Activated CD8-positive, alpha-beta memory T cell treated with anti-CD3 and anti-CD28 coated beads, Interleukin-2, amount 50 U/mL, for 24 hours (primary cell): Measurements from ENCODE around the gene KIR2DL4.
"Not testable (repeated sequence)": the region's sequence is repeated elsewhere in the genome, so short reads cannot be mapped to it uniquely, and the experiment has no call there.

Experiments
- DNase-seq: peaks from one replicate; pipeline ENCODE4 v3.0.0-alpha.2; 2020; ENCODE audit errors: extremely low read depth

The KIR2DL4 gene

DNA sequence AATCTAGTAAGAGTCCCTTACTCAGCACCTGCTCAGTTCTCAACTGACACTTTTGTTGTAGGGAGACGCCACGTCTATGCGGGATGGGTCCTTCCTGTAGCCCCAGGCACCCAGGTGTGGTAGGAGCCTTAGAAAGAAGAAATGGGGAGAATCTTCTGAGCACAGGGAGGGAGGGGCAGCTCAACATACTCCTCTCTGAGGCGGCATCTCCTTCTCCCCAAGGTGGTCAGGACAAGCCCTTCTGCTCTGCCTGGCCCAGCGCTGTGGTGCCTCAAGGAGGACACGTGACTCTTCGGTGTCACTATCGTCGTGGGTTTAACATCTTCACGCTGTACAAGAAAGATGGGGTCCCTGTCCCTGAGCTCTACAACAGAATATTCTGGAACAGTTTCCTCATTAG lies 1.2 kb downstream of the KIR2DL4 start:
- no peak for DNase-seq

- DNase-seq: no peak
These were observed 2.5 kb downstream of the KIR2DL4 start for GRCh38 chr19:54805665-54806515.

- no peak for DNase-seq
These were observed 3.1 kb downstream of the KIR2DL4 start for GRCh38 chr19:54806516-54806838.

- DNase-seq: not testable (repeated sequence)
These were observed 11.2 kb downstream of the KIR2DL4 start for GRCh38 chr19:54814571-54814970.

DNA sequence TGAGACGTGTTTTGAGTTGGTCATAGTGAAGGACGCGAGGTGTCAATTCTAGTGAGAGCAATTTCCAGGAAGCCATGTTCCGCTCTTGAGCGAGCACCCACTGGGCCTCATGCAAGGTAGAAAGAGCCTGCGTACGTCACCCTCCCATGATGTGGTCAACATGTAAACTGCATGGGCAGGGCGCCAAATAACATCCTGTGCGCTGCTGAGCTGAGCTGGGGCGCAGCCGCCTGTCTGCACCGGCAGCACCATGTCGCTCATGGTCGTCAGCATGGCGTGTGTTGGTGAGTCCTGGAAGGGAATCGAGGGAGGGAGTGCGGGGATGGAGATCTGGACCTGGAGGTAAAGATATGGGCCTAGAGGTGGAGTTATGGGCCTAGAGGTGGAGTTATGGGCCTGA lies 12.8 kb downstream of the KIR2DL4 start, which contains the start of gene KIR3DL1:
Gene KIR3DL1 (plus strand): TSS at position 218 of the 400 bp plus-strand sequence.
- not testable (repeated sequence) for DNase-seq

DNA sequence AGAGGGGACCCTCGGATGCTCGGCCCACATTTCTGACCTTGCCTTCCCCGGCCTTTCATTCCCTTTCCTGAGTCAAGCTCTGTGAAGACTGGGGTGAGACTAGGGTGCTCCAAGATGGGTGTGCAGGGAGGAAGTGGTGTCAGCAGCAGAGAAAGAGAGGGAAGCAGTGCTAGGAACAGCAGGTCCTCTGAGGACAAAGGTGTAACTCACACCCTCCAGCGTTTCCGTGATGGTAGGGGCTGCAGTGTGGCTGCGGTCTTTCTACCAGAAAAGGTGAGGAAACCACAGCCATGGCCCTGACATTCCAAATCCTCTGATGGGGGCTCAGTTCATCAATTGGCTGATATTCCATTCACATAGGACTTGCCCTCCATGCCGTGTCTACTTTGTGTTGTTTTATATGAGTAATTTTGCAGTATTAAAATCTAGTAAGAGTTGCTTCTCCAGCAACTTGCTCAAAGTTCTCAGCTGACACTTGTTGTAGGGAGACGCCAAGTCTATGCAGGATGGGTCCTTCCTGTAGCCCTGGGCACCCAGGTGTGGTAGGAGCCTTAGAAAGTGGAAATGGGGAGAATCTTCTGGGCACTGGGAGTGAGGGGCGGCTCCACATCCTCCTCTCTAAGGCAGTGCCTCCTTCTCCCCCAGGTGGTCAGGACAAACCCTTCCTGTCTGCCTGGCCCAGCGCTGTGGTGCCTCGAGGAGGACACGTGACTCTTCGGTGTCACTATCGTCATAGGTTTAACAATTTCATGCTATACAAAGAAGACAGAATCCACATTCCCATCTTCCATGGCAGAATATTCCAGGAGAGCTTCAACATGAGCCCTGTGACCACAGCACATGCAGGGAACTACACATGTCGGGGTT lies 14.5 kb downstream of the KIR2DL4 start:
- no peak for DNase-seq

DNA sequence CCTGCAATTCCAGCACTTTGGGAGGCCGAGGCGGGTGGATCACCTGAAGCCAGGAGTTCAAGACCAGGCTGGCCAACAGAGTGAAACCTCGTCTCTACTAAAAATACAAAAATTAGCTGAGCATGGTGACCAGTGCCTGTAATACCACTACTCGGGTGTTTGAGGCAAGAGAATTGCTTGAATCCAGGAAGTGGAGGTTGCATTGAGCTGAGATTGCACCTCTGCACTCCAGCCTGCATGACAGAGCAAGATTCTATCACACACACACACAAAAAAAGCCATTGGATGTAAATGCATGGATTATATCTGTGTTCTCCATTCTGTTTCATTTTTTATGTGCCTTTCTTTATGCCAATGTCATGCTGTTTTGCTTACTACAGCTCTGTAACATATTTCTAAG lies 21.0 kb downstream of the KIR2DL4 start:
- DNase-seq: not testable (repeated sequence)

- DNase-seq: not testable (repeated sequence)
These were observed 21.9 kb downstream of the KIR2DL4 start for GRCh38 chr19:54825326-54825725.

DNA sequence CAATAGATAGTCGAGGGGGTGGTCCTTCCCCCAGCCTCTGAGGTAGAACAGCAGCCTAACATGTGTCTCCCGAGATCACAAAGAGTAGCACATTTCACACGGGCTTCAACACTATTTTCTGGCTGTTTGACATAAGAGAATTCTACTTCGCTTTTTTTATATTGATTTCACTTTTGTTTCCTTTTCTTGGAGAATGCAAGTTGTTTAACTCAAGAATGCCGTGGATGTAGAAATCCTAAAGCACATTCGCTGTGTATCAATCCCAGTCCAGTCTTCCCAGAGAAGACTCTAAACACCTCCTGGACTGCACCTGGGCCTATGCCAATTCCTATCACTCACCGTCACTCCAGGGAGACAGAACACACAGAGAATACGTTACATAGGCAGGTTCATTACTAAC lies 24.7 kb downstream of the KIR2DL4 start:
- not testable (repeated sequence) for DNase-seq

- DNase-seq: not testable (repeated sequence)
These were observed 29.1 kb downstream of the KIR2DL4 start, which contains the start of gene KIR2DS4 for GRCh38 chr19:54832496-54832895. KIR2DS4 (plus strand) TSS chr19:54832676.

DNA sequence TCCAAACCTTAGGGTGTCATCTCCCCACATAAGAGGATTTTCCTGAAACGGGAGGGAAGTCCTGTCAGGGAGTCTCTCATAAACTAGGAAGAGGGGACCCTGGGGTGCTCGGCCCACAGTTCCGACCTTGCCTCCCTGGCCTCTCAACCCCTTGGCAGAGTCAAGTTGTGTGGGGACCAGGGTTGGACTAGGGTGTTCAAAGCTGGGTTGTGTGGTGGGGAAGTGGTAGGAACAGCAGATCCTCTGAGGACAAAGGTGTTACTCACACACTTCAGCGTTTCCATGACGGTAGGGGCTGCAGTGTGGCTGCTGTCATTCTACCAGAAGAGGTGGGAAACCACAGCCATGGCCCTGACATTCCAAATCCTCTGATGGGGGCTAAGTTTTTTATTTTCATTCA lies 31.7 kb downstream of the KIR2DL4 start:
- not testable (repeated sequence) for DNase-seq

DNA sequence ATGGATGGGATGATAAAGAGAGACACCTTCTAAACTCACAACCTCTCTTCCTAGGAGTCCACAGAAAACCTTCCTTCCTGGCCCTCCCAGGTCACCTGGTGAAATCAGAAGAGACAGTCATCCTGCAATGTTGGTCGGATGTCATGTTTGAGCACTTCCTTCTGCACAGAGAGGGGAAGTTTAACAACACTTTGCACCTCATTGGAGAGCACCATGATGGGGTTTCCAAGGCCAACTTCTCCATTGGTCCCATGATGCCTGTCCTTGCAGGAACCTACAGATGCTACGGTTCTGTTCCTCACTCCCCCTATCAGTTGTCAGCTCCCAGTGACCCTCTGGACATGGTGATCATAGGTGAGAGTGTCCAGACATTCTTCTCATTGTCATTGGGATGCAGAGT lies 34.1 kb downstream of the KIR2DL4 start:
- DNase-seq: not testable (repeated sequence)

DNA sequence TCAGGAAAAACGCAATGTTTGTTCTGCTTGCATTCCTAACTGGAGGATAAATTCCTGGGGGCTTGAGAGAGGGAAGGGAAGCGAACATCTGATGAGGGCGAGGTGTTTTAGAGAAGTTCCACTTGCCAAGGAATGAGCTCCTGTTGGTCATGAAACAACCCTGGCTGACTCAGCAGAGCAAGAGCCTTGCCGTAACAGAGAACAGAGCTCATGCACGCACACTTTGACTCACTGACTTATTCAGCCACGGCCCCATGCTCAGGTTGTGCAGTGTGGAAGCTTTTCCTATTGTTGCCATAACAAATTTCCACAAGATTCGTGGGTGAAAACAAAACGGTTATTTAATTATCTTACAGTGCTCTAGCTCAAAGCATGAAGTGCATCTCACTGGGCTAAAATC lies 39.8 kb downstream of the KIR2DL4 start:
- DNase-seq: not testable (repeated sequence)

DNA sequence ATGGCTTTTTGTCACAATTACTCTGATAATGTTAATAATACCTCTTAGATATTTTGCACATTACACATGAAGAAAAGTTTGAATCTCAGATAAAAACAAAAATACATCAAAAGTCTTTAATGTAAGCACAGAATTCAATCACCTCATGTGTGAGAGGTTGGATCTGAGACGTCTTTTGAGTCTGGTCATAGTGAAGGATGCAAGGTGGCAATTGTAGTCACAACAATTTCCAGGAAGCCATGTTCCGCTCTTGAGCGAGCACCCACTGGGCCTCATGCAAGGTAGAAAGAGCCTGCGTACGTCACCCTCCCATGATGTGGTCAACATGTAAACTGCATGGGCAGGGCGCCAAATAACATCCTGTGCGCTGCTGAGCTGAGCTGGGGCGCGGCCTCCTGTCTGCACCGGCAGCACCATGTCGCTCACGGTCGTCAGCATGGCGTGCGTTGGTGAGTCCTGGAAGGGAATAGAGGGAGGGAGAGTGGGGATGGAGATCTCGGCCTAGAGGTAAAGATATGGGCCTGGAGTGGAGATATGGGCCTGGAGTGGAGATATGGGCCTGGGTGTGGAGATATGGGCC lies 46.7 kb downstream of the KIR2DL4 start, which contains the start of gene KIR3DL2:
Gene KIR3DL2 (plus strand): TSS at position 383 of the 580 bp plus-strand sequence. CDS start 33 bp downstream, at position 416.
- not testable (repeated sequence) for DNase-seq

DNA sequence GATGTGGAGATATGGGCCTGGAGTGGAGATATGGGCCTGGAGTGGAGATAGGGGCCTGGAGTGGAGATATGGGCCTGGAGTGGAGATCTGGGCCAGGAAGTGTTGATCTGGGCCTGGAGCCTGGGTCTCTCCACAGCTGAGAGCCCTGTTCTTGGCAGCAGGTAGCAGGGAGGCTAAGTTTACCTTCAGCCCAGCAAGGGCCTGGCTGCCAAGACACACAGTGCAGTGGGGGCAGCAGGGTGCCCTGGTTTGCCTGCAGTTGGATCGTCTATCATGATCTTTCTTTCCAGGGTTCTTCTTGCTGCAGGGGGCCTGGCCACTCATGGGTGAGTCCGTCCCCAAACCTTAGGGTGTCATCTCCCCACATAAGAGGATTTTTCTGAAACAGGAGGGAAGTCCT lies 47.5 kb downstream of the KIR2DL4 start:
- DNase-seq: no peak

- DNase-seq: no peak
These were observed 47.9 kb downstream of the KIR2DL4 start for GRCh38 chr19:54851353-54851752.

DNA sequence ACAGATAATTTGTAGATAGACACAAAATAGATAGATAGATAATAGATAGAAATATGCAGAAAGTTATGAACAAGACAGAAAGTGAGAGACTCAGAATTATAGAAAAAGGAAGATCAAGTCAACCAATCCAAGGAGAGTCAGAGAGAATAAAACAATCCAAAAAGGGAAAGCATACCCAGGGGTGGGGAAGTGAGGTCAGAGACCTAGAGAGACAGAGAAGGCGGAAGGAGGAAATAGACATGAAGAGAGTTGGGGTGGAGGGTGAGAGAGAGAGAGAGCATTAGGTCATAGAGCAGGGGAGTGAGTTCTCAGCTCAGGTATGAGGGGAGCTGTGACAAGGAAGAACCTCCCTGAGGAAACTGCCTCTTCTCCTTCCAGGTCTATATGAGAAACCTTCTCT lies 51.8 kb downstream of the KIR2DL4 start:
- DNase-seq: not testable (repeated sequence)

GRCh38 chr19:54858476-54858875 lies 55.1 kb downstream of the KIR2DL4 start:
- DNase-seq: not testable (repeated sequence)

DNA sequence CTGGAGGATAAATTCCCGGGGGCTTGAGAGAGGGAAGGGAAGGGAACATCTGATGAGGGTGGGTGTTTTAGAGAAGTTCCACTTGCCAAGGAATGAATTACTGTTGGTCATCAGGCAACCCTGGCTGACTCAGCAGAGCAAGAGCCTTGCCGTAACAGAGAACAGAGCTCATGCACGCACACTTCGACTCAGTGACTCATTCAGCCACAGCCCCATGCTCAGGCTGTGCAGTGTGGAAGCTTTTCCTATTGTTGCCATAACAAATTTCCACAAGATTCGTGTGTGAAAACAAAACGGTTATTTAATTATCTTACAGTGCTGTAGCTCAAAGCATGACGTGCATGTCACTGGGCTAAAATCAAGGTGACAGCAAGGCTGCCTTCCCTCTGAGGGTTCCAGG lies 56.0 kb downstream of the KIR2DL4 start:
- DNase-seq: not testable (repeated sequence)

DNA sequence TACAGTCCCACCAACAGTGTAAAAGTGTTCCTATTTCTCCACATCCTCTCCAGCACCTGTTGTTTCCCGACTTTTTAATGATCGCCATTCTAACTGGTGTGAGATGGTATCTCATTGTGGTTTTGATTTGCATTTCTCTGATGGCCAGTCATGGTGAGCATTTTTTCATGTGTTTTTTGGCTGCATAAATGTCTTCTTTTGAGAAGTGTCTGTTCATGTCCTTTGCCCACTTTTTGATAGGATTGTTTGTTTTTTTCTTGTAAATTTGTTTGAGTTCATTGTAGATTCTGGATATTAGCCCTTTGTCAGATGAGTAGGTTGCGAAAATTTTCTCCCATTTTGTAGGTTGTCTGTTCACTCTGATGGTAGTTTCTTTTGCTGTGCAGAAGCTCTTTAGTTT lies 60.0 kb downstream of the KIR2DL4 start:
- not testable (repeated sequence) for DNase-seq
